Astrocyte (in vitro differentiated cells and primary cell): ENCODE measurements around the gene ABCA1.

Source experiments
- CTCF ChIP-seq: IDR thresholded peaks from 2 replicates; pipeline ENCODE4 v1.5.1; 2011; ENCODE audit warnings: low read depth, mild to moderate bottlenecking, inconsistent platforms, low read length, moderate library complexity; ENCODE audit not compliant: insufficient read depth
- EZH2 ChIP-seq: IDR thresholded peaks from 2 replicates; pipeline ENCODE4 v1.6.1; 2012; ENCODE audit warnings: mild to moderate bottlenecking, low read length, inconsistent platforms; ENCODE audit not compliant: insufficient read depth

- no peak for TF ChIP-seq CTCF
- no peak for TF ChIP-seq EZH2
Measured at GRCh38 chr9:104873489-104873850, 54.5 kb downstream of the ABCA1 start.
